Heart left ventricle (tissue), 13 donors: ENCODE measurements around the gene RNLS.

Source experiments
- CTCF ChIP-seq, 12 donors: fragments of 200-600 bp; sonication (generic) in 4 of 12; IDR thresholded peaks; one replicate each; pipeline versions ENCODE4 v1.5.0 to v1.8.0; 2018 to 2022; ENCODE audit warnings: antibody characterized with exemption in 12 of 12, mild to moderate bottlenecking in 5 of 12
- POLR2A ChIP-seq, 2 donors: fragments of 450-650 bp; IDR thresholded peaks; one replicate each; pipeline ENCODE4 v1.6.1; 2017; ENCODE audit warnings: antibody characterized with exemption in 2 of 2, mild to moderate bottlenecking in 2 of 2, moderate library complexity in 2 of 2
- donor health status: ischemic (EF 13 %, LVEDD 7.1; RV severe dilation, severe dysfunction).
- donor health status: DM: no; HTN: yes; CAD: no.
- donor health status: DM: no; HTN: no; CAD: no.
- donor health status: ischemic (EF 25% LVEDD 6.9; RV normal size, moderate dysfunction).
- donor health status: ischemic (EF 25% LVEDD 5.7; RV mildly dilated, moderate dysfunction).
- donor health status: ischemic (EF 35%, LVEDD 5.7; RV mildly dilated, moderate dysfunction).
- donor health status: nonischemic (EF 11% LVEDD 7.7; RV severe dilation, severe dysfunction).
- donor health status: DM: yes; HTN: yes; CAD: no.
- donor health status: PGD.
- donor health status: ischemic (EF 29% LVEDD 5.4; RV normal size, mild dysfunction).
- donor health status: nonischemic (EF 23%, LVEDD 6.1; RV moderate dilation, normal function).

- TF ChIP-seq CTCF (IDR thresholded peaks at IDR 0.05) (no peak), POLR2A (IDR thresholded peaks at IDR 0.05) (no peak)
Measured at GRCh38 chr10:88314362-88314761, 268.8 kb downstream of the RNLS start.
